Small intestine (tissue), 7 donors: ENCODE results near the gene PALD1. TPM values are rescaled to one million over a fixed set of nuclear protein-coding genes. Genes with fewer than 3 reads are reported as not detected.
A peak's percentile ranks its signal among the peaks of the same experiment; 100 is the strongest.

Experiments
- DNase-seq, 2 donors: peaks; one replicate each; pipeline versions ENCODE4 v3.0.0 to v3.0.0-alpha.2; 2013
- FAIRE-seq: peaks from 2 replicates; lab custom pipeline; 2012; peaks lifted over from hg19 to GRCh38; lab: Jason Lieb, UNC
- H3K27ac ChIP-seq, 3 donors: one replicate each; pipeline ENCODE4 v1.5.1; 2013; ENCODE audit warnings: low read length in 2 of 3, mild to moderate bottlenecking in 2 of 3, control low read depth in 1 of 3, inconsistent platforms in 1 of 3, low read depth in 1 of 3, moderate library complexity in 1 of 3
- H3K27me3 ChIP-seq, 3 donors: one replicate each; pipeline ENCODE4 v1.6.1; 2013; ENCODE audit warnings: low read length in 3 of 3, inconsistent platforms in 1 of 3; ENCODE audit not compliant: control insufficient read depth in 3 of 3, insufficient read depth in 3 of 3
- H3K36me3 ChIP-seq, 3 donors: one replicate each; pipeline ENCODE4 v1.6.1; 2013; ENCODE audit warnings: low read length in 3 of 3, inconsistent platforms in 1 of 3, low read depth in 1 of 3, mild to moderate bottlenecking in 1 of 3, moderate library complexity in 1 of 3; ENCODE audit not compliant: control insufficient read depth in 3 of 3, insufficient read depth in 2 of 3
- H3K4me1 ChIP-seq, 3 donors: one replicate each; pipeline ENCODE4 v1.6.1; 2013; ENCODE audit warnings: low read length in 2 of 3, inconsistent platforms in 1 of 3, low read depth in 1 of 3, mild to moderate bottlenecking in 1 of 3, moderate library complexity in 1 of 3; ENCODE audit not compliant: control insufficient read depth in 3 of 3, insufficient read depth in 2 of 3
- H3K4me3 ChIP-seq, 3 donors: one replicate each; pipeline ENCODE4 v1.5.1; 2013; ENCODE audit warnings: low read length in 3 of 3, control low read depth in 1 of 3, inconsistent platforms in 1 of 3, low read depth in 1 of 3, mild to moderate bottlenecking in 1 of 3, moderate library complexity in 1 of 3
- H3K9me3 ChIP-seq, 2 donors: one replicate each; pipeline ENCODE4 v1.6.1; 2013; ENCODE audit warnings: low read depth in 1 of 2, low read length in 1 of 2; ENCODE audit not compliant: control insufficient read depth in 2 of 2, insufficient read depth in 1 of 2
- WGBS, 3 donors: extraction: QIAGEN DNeasy Blood & Tissue Kit; methylation state at CpG; one replicate each; pipeline ENCODE4 v1.1.7; 2013; 5-methylcytosine and 5-hydroxymethylcytosine counted together
- polyA plus RNA-seq, 4 donors: library from polyadenylated mRNA; stranded (reverse) in 3 of 4; unstranded in 1 of 4; fragments of 200-250 nt in 3 of 4; fragments of 120-200 nt in 1 of 4; gene quantifications; one replicate each; pipeline versions ENCODE4 v1.2.1 to v1.2.3, GENCODE V29; 2013
- donor health status: healthy with polysubstance abuse.
- donor health status: control.
- donor health status: control.
- donor health status: Bipolar disorder and iron deficiency.
- donor health status: healthy.

The PALD1 gene
- polyA plus RNA-seq, 4 donors: 0.22 to 4.2 (median 3.2) TPM

DNA sequence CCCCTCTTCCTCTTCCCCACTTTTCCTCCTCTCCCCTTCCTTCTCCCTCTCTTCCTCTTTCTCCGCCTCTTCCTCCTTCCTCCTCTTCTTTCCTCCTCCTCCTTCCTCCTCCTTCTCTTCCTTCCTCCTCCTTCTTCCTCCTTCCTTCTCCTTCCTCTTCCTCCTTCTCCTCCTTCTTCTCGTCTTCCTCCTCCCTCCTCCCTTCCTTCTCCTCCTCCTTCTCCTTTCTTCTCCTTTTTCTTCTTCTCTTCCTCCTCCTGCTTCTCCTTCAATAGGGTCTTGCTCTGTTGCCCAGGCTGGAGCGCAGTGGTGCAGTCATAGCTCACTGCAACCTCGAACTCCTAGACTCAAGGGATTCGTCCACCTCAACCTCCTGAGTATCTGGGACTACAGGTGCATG lies 56.9 kb downstream of the PALD1 start:
- Histone ChIP-seq H3K27ac (no peak overlapping the region), H3K4me3 (no peak overlapping the region), H3K36me3 (peaks cover 0 to 20% (median 3%) of the 10 kb centered on the region in 3 donors), H3K27me3 (no peaks in the 10 kb centered on the region), H3K9me3 (no peaks in the 10 kb centered on the region), H3K4me1 (no peaks in the 10 kb centered on the region)
- 86 to 87% (median 87%) methylated on average over 5 of the region's 5 CpGs for WGBS, 3 donors
- DNase-seq (no peak), FAIRE-seq (no peak)

GRCh38 chr10:70536196-70536861 lies 57.8 kb downstream of the PALD1 start:
- no peak for DNase-seq
- FAIRE-seq: no peak
- H3K36me3 ChIP-seq: peaks cover 0 to 25% (median 3%) of the 10 kb centered on the region in 3 donors
- H3K9me3 ChIP-seq: no peaks in the 10 kb centered on the region
- no peak overlapping the region for H3K27ac ChIP-seq
- H3K4me1 ChIP-seq: no peaks in the 10 kb centered on the region
- 67 to 74% (median 73%) methylated on average over 8 of the region's 8 CpGs for whole genome bisulfite sequencing, 3 donors
- no peaks in the 10 kb centered on the region for H3K27me3 ChIP-seq
- no peak overlapping the region for H3K4me3 ChIP-seq

- peak; percentile 37 to 66 for DNase-seq
- Histone ChIP-seq H3K27me3 (no peaks in the 10 kb centered on the region), H3K4me3 (no peak overlapping the region), H3K36me3 (peaks cover 0 to 22% (median 3%) of the 10 kb centered on the region in 3 donors), H3K9me3 (no peaks in the 10 kb centered on the region), H3K27ac (no peak overlapping the region), H3K4me1 (no peaks in the 10 kb centered on the region)
- WGBS, 3 donors: 27 to 69% (median 34%) methylated on average over 14 to 15 of the region's 15 CpGs
- no peak for FAIRE-seq
Observed at GRCh38 chr10:70537398-70538194, 59.0 kb downstream of the PALD1 start.

GRCh38 chr10:70538195-70538520 lies 59.6 kb downstream of the PALD1 start:
- H3K9me3 ChIP-seq: no peaks in the 10 kb centered on the region
- DNase-seq (no peak), FAIRE-seq (no peak)
- peaks cover 0 to 22% (median 3%) of the 10 kb centered on the region in 3 donors for H3K36me3 ChIP-seq
- no peak overlapping the region for H3K4me3 ChIP-seq
- no peaks in the 10 kb centered on the region for H3K4me1 ChIP-seq
- 27 to 61% (median 52%) methylated on average over 10 of the region's 10 CpGs for WGBS, 3 donors
- H3K27me3 ChIP-seq: no peaks in the 10 kb centered on the region
- H3K27ac ChIP-seq: no peak overlapping the region

DNA sequence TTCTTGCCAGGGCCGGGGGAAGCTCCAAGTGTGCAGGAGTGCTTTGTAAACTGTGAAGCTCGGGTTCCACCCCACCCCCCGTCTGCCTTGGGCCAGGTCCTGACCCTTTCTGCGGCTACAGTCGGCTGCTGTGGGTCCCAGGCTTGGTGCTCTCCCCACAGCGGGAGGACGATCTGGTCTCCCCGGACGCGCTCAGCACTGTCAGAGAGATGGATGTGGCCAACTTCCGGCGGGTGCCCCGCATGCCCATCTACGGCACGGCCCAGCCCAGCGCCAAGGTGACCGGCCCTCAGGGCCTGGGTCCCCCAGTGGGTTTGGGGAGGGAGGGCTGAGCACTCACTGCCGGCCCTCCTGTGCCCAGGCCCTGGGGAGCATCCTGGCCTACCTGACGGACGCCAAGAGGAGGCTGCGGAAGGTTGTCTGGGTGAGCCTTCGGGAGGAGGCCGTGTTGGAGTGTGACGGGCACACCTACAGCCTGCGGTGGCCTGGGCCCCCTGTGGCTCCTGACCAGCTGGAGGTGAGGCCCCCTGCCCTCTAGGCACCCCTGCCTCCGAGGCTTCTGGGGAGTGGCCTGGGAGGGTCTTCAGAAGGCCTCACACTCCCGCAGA lies 60.3 kb downstream of the PALD1 start:
- Histone ChIP-seq H3K27ac (no peak overlapping the region), H3K4me1 (no peaks in the 10 kb centered on the region), H3K9me3 (no peaks in the 10 kb centered on the region), H3K27me3 (no peaks in the 10 kb centered on the region), H3K4me3 (no peak overlapping the region), H3K36me3 (peaks cover 0 to 21% (median 3%) of the 10 kb centered on the region in 3 donors)
- FAIRE-seq (no peak), DNase-seq (no peak)
- 91 to 94% (median 93%) methylated on average over 27 of the region's 27 CpGs for WGBS, 3 donors

DNA sequence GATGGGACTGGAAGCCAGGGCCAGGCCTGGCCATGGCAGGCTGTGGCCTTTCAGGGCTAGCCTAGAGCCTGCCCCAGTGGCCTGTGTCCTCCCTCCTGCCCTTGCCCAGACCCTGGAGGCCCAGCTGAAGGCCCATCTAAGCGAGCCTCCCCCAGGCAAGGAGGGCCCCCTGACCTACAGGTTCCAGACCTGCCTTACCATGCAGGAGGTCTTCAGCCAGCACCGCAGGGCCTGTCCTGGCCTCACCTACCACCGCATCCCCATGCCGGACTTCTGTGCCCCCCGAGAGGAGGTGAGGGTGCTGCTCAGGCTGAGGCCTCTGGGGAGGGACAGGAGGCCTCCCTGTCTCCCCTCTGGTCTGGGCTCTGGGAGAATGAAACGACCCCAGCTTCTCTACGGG lies 60.9 kb downstream of the PALD1 start:
- peaks cover 0 to 17% (median 3%) of the 10 kb centered on the region in 3 donors for H3K36me3 ChIP-seq
- FAIRE-seq (no peak), DNase-seq (no peak)
- H3K27ac ChIP-seq: no peak overlapping the region
- WGBS, 3 donors: 77 to 90% (median 84%) methylated on average over 7 of the region's 7 CpGs
- H3K27me3 ChIP-seq: no peaks in the 10 kb centered on the region
- no peak overlapping the region for H3K4me3 ChIP-seq
- no peaks in the 10 kb centered on the region for H3K9me3 ChIP-seq
- no peaks in the 10 kb centered on the region for H3K4me1 ChIP-seq

DNA sequence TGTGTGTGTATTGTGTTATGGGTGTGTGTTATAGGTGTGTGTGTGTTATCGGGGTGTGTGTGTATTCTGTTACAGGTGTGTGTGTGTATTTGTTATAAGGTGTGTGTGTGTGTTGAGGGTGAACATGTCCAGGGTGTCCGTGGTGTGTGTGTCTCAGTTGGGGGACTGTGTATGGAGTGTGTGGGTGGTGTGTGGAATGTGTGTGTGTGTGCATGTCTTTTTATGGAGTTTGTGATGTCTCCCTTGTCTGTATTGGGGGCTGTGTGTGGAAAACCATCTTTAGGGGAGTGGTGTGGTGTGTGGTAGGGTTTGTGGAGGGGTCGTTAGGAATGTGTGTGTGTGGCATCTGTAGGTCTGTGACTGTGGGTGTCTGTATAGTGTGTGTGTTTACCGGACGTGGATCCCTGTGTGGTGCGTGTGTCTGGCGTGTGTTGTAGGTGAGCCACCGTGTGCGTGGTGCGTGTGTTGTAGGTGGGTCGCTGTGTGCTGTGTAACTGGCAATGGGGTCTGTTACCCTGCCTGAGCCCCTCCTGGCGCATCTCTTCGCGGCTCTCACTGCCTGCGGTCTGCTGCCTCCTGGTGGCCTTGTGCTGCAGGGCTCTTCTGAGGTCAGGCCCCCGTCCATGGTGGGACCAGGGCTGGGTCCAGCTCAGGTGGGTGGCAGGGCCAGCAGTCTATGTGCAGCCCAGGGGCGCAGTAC lies 61.7 kb downstream of the PALD1 start:
- Histone ChIP-seq H3K9me3 (no peaks in the 10 kb centered on the region), H3K4me3 (no peak overlapping the region), H3K4me1 (no peaks in the 10 kb centered on the region), H3K27me3 (no peaks in the 10 kb centered on the region), H3K27ac (no peak overlapping the region), H3K36me3 (peaks cover 0 to 17% (median 3%) of the 10 kb centered on the region in 3 donors)
- 52 to 69% (median 63%) methylated on average over 17 of the region's 17 CpGs for WGBS, 3 donors
- DNase-seq: no peak
- no peak for FAIRE-seq

GRCh38 chr10:70540789-70541360 lies 62.3 kb downstream of the PALD1 start:
- Histone ChIP-seq H3K4me3 (no peak overlapping the region), H3K4me1 (no peaks in the 10 kb centered on the region), H3K36me3 (peaks cover 0 to 17% (median 3%) of the 10 kb centered on the region in 3 donors), H3K27me3 (no peaks in the 10 kb centered on the region), H3K9me3 (no peaks in the 10 kb centered on the region), H3K27ac (no peak overlapping the region)
- DNase-seq (no peak), FAIRE-seq (no peak)
- WGBS, 3 donors: 19 to 73% (median 46%) methylated on average over 15 of the region's 15 CpGs
